Loucy (cell line): ENCODE measurements around the gene ALB.

Source experiments
- H2AFZ ChIP-seq: fragments of 200-600 bp; sonication (generic); 2 replicates; pipeline ENCODE4 v1.6.0; 2016; ENCODE audit warnings: antibody characterized with exemption, mild to moderate bottlenecking, low read length, moderate library complexity
- H3F3A ChIP-seq: fragments of 200-600 bp; 2 replicates; pipeline ENCODE4 v1.6.0; 2016; ENCODE audit warnings: antibody characterized with exemption, low read depth, mild to moderate bottlenecking
- H3K27me3 ChIP-seq: fragments of 200-600 bp; sonication (generic); 2 replicates; pipeline ENCODE4 v1.6.1; 2014; ENCODE audit warnings: low read length, mild to moderate bottlenecking; ENCODE audit not compliant: insufficient read depth, poor library complexity, severe bottlenecking
- H3K36me3 ChIP-seq: fragments of 200-600 bp; sonication (generic); 2 replicates; pipeline ENCODE4 v1.6.1; 2016; ENCODE audit warnings: low read length; ENCODE audit not compliant: insufficient read depth
- H3K4me1 ChIP-seq: fragments of 200-600 bp; sonication (generic); 2 replicates; pipeline ENCODE4 v1.5.1; 2014; ENCODE audit warnings: low read length, mild to moderate bottlenecking; ENCODE audit not compliant: insufficient read depth, poor library complexity, severe bottlenecking
- H3K4me2 ChIP-seq: fragments of 200-600 bp; sonication (generic); 2 replicates; pipeline ENCODE4 v1.6.0; 2014; ENCODE audit warnings: antibody characterized with exemption, low read length, low read depth, mild to moderate bottlenecking; ENCODE audit not compliant: poor library complexity, severe bottlenecking
- H3K4me3 ChIP-seq: fragments of 200-600 bp; sonication (generic); 2 replicates; pipeline ENCODE4 v1.5.1; 2014; ENCODE audit warnings: low read length, mild to moderate bottlenecking, mixed read lengths; ENCODE audit not compliant: poor library complexity, severe bottlenecking
- H3K79me2 ChIP-seq: fragments of 200-600 bp; sonication (generic); 2 replicates; pipeline ENCODE4 v1.6.1; 2014; ENCODE audit warnings: low read length; ENCODE audit not compliant: insufficient read depth
- H3K9ac ChIP-seq: fragments of 200-600 bp; sonication (generic); 2 replicates; pipeline ENCODE4 v1.6.0; 2014; ENCODE audit warnings: mild to moderate bottlenecking, low read depth, low read length, moderate library complexity; ENCODE audit not compliant: poor library complexity, severe bottlenecking
- H3K9me2 ChIP-seq: fragments of 200-600 bp; sonication (generic); replicated peaks from 2 replicates; pipeline ENCODE4 v1.6.1; 2016; ENCODE audit warnings: low read depth, low read length, mixed read lengths
- H3K9me3 ChIP-seq: fragments of 200-600 bp; sonication (generic); 2 replicates; pipeline ENCODE4 v1.6.1; 2014; ENCODE audit warnings: mild to moderate bottlenecking, antibody characterized with exemption, low read length, low read depth; ENCODE audit not compliant: insufficient read depth
- H4K20me1 ChIP-seq: fragments of 200-600 bp; sonication (generic); 2 replicates; pipeline ENCODE4 v1.6.0; 2014; ENCODE audit warnings: antibody characterized with exemption, low read length, mild to moderate bottlenecking; ENCODE audit not compliant: insufficient read depth, poor library complexity, severe bottlenecking
- CTCF ChIP-seq: fragments of 200-600 bp; sonication (generic); conservative IDR thresholded peaks from 2 replicates; pipeline ENCODE4 v1.5.1; 2014; ENCODE audit warnings: mild to moderate bottlenecking, antibody characterized with exemption, low read length
- EZH2phosphoT487 ChIP-seq: fragments of 200-600 bp; IDR thresholded peaks from 2 replicates; pipeline ENCODE4 v1.6.1; 2018; ENCODE audit warnings: antibody characterized with exemption, mild to moderate bottlenecking, moderate library complexity, borderline replicate concordance

Gene ALB

GRCh38 chr4:73416423-73417087 is 12.5 kb downstream of the ALB start:
- Histone ChIP-seq H3K9me2 (no peaks in the 10 kb centered on the region), H3K27me3 (no peaks in the 10 kb centered on the region), H3F3A (no peaks in the 10 kb centered on the region), H3K4me1 (no peaks in the 10 kb centered on the region), H3K36me3 (no peaks in the 10 kb centered on the region), H3K79me2 (no peaks in the 10 kb centered on the region), H3K9ac (no peak overlapping the region), H4K20me1 (no peaks in the 10 kb centered on the region), H3K9me3 (no peaks in the 10 kb centered on the region), H2AFZ (no peak overlapping the region), H3K4me2 (no peak overlapping the region), H3K4me3 (no peak overlapping the region)
- TF ChIP-seq CTCF (no peak), EZH2phosphoT487 (no peak)

- Histone ChIP-seq H3K27me3 (no peaks in the 10 kb centered on the region), H4K20me1 (no peaks in the 10 kb centered on the region), H3K9ac (no peak overlapping the region), H3K4me1 (no peaks in the 10 kb centered on the region), H3K79me2 (no peaks in the 10 kb centered on the region), H3K36me3 (no peaks in the 10 kb centered on the region), H3F3A (no peaks in the 10 kb centered on the region), H3K9me2 (no peaks in the 10 kb centered on the region), H2AFZ (no peak overlapping the region), H3K9me3 (no peaks in the 10 kb centered on the region), H3K4me2 (no peak overlapping the region), H3K4me3 (no peak overlapping the region)
- TF ChIP-seq CTCF = no peak
These were observed 13.3 kb downstream of the ALB start for GRCh38 chr4:73417342-73417741.

- H3K9me3 ChIP-seq = no peaks in the 10 kb centered on the region
- H3F3A ChIP-seq = no peaks in the 10 kb centered on the region
- no peak for TF ChIP-seq EZH2phosphoT487
- TF ChIP-seq CTCF = no peak
These were observed 13.9 kb downstream of the ALB start for GRCh38 chr4:73417973-73418372.

More at GRCh38 chr4:73417973-73418372, 13.9 kb downstream of the ALB start:
- Histone ChIP-seq H2AFZ (no peak overlapping the region), H3K4me3 (no peak overlapping the region), H3K9me2 (no peaks in the 10 kb centered on the region), H3K4me2 (no peak overlapping the region), H3K27me3 (no peaks in the 10 kb centered on the region), H3K4me1 (no peaks in the 10 kb centered on the region), H3K9ac (no peak overlapping the region), H4K20me1 (no peaks in the 10 kb centered on the region), H3K79me2 (no peaks in the 10 kb centered on the region), H3K36me3 (no peaks in the 10 kb centered on the region)
